Keratinocyte (primary cell): ENCODE data around the gene CDYL.

ENCODE experiments used
- EZH2 ChIP-seq: IDR thresholded peaks from one replicate; pipeline ENCODE4 v1.6.1; 2012; ENCODE audit warnings: inconsistent platforms, mild to moderate bottlenecking, low read length, moderate library complexity
- TF ChIP-seq, protein P1 (sequence below), 3 experiments: IDR thresholded peaks in 1 of 3; conservative IDR thresholded peaks in 1 of 3; optimal IDR thresholded peaks in 1 of 3; 2 replicates in 2 of 3; 3 replicates in 1 of 3; pipeline versions ENCODE3 to v1.5.1; 2011; ENCODE audit warnings: low read length in 3 of 3, mild to moderate bottlenecking in 3 of 3, moderate library complexity in 2 of 3, control low read depth in 1 of 3, inconsistent platforms in 1 of 3; ENCODE audit not compliant: insufficient read depth in 2 of 3; ENCODE audit errors: extremely low read depth in 1 of 3

DNA sequence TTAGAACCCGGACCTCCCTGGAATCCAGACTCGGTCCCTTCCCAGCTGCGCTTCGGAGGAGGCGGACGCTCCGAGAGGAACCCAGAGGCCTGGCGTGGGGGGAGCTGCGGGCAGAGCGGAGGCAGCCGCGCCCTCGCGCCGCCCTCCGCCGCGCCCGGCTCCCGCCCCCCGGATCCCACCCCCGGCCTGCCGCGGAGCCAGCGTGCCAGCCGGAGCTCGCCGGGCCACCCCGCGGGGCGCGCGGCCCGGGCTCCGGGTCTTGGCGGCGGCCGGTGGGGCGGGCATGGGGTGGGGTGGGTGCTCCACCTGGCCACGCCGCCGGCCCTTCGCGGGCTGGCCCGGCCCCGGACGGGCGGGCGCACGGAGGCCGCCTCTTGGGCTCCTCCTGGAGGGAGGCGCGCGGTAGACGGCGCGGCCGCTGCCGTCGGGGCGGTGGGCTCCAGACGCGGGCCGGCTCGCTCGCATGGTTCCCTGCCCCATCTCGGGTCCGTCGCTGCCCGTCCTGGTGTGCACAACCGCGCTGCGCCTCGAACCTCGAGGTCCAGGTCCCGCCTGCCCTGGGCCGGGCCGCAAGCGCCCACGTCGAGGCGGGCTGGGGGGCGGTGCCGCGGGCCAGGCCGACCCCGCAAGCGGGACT is 592 bp upstream of the CDYL start:
- TF ChIP-seq EZH2, result no peak
- TF ChIP-seq, protein P1, sequence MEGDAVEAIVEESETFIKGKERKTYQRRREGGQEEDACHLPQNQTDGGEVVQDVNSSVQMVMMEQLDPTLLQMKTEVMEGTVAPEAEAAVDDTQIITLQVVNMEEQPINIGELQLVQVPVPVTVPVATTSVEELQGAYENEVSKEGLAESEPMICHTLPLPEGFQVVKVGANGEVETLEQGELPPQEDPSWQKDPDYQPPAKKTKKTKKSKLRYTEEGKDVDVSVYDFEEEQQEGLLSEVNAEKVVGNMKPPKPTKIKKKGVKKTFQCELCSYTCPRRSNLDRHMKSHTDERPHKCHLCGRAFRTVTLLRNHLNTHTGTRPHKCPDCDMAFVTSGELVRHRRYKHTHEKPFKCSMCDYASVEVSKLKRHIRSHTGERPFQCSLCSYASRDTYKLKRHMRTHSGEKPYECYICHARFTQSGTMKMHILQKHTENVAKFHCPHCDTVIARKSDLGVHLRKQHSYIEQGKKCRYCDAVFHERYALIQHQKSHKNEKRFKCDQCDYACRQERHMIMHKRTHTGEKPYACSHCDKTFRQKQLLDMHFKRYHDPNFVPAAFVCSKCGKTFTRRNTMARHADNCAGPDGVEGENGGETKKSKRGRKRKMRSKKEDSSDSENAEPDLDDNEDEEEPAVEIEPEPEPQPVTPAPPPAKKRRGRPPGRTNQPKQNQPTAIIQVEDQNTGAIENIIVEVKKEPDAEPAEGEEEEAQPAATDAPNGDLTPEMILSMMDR (optimal IDR thresholded peaks at IDR 0.05 in 1 of 3, IDR thresholded peaks at IDR 0.05 in 1 of 3, conservative IDR thresholded peaks at IDR 0.05 in 1 of 3; ENCODE audit: extremely low read depth in 1 of 3, insufficient read depth in 2 of 3, low read length in 3 of 3), result peak in 2 of 3 experiments; percentile 40 to 43
